Stimulated activated CD4-positive, alpha-beta T cell treated with anti-CD3 and anti-CD28 coated beads, Interleukin-12 subunit alpha, Interleukin-12 subunit beta, amount 100 ng/mL, for 48 hours (primary cell): ENCODE results near the gene FAM98C.

Experiments used
- DNase-seq, 3 donors: peaks; one replicate each; pipeline ENCODE4 v3.0.0-alpha.2; 2020; ENCODE audit warnings: low read depth in 2 of 3, low spot score in 1 of 3

The FAM98C gene

DNA sequence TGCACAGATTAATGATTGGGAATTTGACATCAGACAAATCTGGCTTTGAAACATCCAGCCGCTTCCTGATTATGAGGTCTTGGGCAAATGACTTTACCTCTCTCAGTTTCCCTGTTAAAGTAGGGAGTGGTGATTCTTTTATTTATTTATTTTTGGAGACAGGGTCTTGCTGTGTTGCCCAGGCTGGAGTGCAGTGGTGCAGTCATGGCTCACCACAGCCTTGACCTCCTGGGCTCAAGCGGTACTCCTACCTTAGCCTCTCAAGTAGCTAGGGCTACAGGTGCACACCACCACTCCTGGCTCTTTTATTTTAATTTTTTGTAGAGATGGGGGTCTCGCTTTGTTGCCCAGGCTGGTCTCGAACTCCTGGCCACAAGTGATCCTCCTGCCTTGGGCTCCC lies 25.8 kb upstream of the FAM98C start:
- no peak for DNase-seq

DNA sequence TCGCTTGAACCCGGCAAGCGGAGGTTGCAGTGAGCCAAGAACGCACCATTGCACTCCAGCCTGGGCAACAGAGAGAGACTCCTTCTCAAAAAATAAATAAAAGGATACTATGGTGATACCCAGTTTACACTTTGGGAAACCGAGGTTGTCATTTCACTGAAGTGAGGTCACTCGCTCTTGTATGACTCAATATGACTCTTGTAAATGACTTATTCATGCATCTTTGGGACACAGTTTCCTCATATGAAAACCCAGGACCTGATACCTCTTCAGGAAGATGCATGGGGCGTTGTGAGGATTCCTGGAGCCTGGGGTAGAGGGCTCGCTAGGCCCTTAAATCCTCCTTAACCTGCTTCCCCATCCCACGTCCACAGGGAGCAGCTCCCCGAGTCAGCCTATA lies 24.0 kb upstream of the FAM98C start:
- DNase-seq, result no peak

DNA sequence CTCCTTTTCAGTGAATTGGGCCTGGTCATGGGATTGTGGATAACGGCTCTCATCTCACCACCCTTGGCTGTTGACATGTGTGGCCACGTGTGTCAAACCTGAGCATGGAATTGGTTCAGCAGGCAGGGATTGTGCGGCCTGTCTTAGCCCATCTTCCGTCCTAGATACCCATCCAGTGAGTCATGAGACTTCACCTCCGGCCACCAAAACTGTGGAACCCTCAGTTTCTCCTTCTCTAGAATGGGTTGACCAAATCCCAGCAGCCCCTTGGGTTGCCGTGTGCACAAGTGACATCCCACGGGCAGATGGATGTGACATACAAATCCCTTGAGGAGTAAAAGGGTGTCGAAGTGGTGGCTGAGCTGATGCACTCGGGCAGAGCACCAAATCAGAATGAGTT lies 21.8 kb upstream of the FAM98C start:
- no peak for DNase-seq

DNA sequence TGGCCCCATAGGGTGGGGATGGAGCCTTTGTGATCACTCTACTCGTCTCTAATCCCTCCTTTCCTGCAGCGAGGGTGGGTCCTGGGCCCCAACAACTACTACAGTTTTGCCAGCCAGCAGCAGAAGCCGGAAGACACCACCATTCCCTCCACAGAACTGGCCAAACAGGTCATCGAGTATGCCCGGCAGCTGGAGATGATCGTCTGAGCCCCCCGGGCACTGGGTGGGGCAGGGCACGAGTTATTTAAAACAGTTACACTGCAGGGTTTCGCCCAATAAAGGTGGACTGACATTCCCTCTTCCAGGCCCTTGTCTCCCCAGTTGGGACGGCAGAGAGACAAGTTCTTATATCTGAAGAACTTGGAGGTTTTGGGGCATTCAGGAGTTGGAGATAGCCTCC lies 19.7 kb upstream of the FAM98C start:
- DNase-seq, result no peak

DNA sequence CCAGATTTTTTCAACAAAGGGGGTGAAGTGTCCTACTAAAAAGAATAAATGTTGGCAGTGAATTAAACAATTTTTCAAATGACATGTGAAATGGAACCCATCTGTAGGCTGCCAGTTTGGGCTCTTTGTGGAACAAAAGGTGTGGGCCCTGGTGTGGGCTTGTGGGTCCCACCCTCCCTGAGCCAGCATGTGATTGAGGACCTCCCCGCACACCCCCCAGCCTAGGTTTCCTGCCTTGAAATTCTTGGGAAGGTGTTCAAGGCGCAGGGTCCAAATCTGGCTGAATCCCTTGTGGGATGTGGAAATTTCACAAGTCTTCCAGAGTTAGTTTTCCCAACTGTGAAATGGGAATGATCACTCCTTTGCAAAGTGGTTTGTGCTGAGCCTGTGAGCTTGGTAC lies 19.1 kb upstream of the FAM98C start:
- DNase-seq, result no peak

DNA sequence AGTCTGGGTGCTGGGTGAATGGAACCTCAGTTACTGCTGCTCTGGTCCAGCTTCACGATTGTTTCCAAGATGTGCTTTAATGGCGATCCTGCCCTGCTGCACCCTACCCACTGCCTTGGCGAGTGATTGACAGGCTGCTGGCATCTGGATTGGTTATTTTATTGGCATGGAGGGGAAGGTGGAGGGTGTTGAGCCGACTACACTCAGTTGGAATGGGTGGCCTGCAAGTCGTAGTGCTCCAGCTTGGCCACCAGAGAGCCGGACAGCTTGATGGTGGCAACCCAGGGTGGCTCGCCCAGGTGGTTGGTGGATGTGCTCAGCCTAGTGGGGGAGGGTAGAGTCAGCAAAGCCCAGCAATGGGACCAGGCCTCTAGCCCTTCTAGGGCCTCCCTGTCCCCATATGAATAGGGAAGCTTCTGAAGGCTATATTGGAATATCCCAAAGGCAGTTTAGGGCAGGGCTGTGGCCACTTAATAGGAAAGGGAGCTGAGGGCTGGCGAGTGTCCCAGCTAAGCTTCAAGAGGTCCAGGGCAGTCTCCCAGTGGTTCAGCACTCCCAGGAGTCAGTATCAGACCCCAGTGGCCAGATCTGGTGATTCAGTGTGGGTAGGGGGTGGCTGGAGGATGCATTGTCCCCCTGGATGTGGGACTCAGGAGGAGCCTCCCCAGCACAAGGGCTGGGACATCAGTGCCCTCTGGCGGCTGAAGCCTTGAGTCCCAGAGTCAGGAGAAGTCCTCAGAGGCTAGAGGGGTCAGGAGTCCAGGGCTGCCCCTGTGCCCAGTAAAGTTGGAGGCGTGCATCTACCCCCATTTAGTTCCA lies 18.5 kb upstream of the FAM98C start:
- DNase-seq, result no peak

DNA sequence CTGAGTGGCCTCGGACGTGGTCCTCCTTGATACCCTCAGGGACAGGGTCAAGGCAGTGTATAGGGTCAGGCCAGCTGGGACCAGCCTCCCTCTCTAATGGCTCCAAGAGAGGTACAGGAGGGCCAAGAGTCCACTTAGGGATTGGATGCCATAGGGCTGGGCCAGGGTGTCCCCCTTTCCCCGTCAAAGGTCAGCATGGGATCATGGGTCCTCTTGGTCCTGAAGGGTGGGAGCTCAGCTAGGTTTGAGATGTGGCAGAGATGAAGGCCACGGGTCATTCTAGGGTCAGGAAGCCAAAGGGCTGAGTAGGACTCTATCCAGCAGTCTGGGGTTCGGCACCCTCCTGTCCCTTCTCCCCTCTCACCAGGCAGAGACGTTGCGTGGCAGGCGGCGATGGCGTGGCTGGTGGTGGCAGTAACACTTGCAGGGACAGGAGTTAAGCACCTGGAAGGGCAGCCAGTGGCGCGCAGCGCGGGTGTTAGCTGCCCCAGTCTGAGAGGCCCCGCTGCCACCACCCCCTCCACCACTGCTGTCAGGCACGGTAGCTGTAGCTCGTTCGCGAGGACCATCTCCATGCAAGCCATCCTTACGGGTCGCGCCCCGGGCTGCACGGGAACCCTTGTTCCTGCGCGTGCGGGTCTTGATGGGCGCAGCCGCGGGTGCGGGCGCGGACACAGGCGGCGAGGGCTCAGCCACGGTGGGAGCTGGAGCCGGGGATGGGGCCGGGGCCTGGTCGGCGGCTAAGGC lies 17.7 kb upstream of the FAM98C start:
- DNase-seq, result no peak

DNA sequence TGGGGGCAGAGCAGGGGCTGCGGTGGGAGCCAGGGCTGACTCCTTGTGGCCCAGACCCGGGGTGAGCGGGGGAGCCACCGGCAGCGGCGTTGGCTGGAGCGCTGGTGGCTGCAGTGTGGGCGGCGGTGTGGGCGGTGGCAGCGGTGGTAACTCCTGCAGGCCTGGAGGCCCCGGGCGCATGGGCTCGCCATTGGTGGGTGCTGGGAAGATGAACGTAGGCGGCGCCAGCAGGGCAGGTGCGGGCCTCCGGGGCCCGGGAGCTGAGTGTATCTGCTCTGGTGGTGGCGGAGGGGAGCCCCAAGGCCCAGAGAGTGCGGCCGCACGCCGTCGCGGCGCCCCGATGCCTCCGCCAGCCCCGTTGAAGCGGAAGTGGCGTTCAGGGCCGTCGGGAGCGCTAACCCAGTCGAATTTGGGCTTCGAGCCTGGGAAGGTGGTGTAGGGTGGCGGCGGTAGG lies 17.1 kb upstream of the FAM98C start:
- DNase-seq, result no peak

DNA sequence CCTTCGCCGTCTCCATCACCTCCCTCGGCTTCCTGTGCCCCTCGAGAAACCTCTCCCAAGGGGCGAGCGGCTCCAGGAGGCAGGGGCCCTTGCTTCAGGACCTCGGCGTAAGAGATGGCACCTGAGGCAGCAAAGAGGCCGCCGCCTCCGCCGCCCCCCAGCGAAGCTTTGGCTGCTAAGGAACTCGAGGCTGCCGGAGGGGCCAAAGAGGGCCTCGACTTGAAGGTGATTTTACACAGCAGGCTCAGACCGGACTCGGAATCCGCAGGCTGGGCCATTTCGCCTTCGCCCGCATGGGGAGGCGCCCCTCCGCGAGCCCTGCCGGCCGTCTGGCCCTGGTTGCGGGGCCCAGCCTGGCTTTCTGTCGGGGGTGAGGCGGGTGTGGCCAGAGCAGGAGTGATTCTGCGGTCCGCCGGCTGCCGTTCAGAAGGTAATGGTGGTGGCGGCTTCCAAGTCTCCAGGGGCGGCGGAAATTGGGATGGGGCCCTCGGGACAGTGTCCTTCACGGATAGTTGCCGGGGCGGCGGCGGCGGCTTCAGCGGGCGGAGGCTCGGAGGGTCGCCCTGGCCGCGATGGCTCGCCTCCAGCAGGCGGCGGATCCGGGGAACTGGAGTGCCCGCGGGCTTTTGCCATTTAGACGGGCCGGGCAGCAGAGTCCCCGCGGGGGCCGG lies 16.5 kb upstream of the FAM98C start:
- DNase-seq, result no peak

DNA sequence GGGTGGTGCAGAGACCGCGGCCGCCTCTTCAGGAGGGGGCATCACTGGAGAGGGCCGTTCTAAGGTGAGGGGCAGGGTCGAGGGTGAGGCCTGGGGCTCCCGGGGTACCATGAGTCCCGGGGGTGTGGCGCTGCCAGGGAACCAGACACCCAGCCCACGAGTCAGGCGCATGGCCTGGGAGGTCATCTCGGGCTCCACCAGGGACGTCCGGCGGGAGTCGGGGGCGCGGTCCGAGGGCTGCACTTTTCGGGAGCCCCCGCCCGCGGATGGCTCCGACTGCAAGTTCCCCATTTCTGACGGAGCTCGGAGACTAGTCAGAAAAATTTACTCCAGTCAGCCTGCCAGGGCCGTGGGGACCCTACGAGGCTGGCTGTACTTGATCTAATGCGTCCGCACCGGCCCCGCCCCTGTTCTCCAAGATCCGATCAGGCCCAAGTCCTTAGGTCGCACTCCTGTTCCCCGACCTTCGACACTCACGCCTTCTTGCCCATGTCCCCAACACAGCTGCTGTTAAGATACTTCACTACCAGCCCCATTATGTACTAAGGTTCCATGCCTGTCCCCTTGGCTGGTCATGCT lies 15.8 kb upstream of the FAM98C start:
- DNase-seq, result no peak

DNA sequence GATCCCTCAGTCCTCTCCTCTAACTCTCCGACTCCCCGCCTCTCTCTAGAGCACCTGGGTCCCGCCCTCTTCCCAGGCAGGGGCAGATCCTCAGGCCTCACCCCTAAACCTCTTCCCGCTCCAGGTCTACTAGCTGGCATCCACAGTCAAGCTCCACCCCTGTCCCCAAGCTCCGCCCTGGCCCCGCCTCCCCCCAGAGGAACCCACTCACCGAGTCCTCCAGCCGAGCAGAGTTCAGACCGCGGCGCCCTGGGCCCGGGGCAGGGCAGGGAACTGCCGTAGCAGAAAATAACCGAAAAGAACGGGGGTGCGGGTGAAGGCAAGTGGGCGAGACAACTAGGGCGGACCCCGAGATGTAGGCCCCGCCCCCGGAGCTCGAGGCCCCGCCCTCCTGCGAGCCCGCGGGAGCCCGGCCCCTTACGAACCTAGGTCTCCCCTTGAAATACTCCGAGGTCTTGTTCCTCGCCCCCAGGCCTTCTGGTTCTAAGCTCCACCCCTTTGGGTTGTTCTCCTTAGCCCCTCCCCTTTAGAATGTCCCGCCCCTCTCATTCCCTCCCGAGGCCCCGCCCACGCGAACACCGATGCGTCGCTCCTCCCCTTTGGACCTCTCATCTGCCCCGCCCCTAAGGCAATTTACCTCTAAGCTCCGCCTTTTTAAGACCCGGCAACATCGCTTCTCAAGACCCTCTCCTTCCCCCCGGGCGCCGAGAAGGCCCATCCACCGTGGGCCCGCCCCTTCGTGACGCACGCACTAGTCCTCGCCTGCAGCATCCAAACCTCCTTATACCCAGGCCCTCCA lies 15.1 kb upstream of the FAM98C start, which contains the start of gene GGN:
Gene GGN, minus strand, starts transcription at position 485 of the 799 bp plus-strand sequence. CDS start 773 bp downstream, outside the sequence.
- DNase-seq, result peak; percentile 82 to 92 (median 83)

DNA sequence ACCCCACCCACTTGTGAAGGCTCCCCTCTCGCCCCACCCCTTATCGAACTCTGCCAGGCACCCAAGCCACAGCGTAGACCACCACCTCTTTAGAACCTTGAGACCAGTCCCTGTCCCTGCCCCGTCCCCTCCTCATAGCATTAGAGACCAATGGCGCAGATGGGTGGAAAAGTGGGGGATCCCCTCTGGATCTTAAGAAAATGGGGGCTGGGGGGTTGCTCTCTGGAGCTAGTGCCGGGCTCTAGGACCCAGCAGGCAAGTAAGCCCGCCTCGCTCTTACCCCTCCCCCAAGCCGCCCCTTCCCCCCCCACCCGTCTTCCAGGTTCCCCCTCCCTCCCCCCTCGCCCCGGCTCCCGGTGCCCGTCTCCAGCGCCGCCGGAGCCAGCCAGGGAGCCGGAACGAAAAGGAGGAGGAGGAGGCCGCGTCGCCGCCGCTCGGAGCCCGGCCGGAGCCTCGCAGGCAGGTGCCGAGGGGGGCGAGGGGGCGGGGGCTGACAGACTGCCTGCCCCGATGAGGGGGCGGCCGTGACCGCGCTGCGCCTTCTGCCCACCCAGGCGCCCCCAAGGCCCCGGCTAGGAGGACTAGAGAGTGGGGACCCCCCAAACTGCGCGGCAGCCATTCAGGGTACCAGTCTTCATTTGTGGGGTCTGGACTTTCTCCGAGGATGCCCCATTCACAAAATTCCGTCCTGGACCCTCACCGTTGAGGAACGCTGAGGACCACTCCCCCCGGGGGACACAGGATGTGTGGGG lies 14.4 kb upstream of the FAM98C start, which contains the start of gene SPRED3:
Gene SPRED3, plus strand, starts transcription at position 349 of the 752 bp plus-strand sequence. CDS start 1,606 bp downstream, outside the sequence.
- no peak for DNase-seq

DNA sequence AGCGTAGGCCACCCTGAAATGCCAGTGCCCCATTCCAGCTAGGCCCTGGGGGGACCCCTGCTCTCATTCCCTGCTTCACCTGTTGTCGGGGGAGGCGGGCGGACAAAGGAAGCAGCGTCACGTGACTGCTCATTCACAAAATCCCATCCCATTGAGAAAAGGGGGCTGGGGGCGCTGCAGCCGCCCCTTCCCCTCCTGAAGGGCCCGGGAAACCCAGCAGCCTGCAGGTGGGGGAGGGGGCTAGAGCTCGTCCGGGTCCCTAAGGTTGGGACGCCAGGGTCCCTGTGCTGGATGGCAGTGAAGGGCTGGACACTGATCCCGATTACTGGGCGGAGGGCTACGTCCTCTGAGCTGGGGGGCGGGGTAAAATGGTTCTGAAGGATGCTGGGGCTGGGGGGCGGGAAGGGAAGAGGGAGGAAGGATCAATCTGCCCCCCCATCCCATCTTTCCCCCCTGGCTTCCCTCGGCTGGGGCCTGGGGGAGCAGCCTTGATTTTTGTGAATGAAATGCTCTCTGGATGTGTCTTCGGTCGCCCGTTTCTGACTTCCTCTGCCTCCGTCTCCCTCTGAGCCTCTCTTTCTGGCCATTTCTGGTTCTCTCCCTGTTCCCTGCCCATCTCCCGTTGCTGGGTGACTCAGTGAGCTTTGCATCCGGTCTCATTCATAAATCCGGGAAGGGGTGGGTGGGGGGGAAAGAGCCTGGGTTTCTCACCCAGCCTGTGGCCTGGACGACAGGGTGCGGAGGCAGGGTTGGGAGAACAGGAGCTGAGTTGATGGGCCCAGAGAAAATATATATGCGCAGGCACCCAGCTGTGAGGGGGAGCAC lies 13.6 kb upstream of the FAM98C start:
- DNase-seq, result no peak

DNA sequence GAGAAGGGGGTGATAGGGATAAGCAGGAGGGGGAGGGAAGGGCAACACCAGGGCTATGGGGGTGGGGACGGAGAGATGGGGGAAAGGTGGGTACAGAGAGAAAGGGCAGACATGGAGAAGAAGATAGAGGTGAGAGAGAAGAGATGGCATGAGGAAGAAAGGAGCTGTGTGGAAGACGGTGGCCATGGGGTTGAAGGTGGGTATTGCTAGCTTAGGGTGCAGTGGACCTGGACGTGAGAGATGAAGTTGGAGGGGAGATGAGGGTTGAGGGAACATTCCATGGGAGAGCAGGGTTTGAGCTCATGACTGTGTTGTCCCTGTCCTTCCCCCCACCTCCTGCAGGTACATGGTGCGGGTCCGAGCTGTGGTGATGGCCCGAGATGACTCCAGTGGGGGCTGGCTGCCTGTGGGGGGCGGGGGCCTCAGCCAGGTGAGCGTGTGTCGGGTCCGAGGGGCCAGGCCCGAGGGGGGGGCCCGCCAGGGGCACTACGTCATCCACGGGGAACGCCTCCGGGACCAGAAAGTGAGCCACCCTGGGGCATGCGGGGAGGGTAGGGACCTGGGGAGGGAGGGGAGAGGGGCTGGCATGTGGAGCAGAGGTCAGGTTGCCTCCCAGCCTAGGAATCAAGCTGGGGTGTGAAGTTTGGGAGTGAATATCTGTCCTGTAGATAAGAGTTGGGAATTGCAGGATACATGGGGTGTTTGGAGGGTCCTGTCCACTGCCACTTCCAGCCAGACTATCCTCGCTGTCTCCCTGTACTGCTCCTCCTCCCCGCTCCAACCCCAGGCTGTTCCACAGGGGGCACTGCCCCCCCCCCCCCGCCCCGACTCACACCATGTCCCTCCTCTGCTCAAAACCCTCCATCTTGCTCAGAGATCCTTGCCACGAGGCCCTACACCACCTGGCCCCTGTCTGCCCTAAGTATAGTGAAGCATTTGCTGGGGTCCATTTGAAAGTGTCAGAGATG lies 12.7 kb upstream of the FAM98C start:
- DNase-seq, result no peak

DNA sequence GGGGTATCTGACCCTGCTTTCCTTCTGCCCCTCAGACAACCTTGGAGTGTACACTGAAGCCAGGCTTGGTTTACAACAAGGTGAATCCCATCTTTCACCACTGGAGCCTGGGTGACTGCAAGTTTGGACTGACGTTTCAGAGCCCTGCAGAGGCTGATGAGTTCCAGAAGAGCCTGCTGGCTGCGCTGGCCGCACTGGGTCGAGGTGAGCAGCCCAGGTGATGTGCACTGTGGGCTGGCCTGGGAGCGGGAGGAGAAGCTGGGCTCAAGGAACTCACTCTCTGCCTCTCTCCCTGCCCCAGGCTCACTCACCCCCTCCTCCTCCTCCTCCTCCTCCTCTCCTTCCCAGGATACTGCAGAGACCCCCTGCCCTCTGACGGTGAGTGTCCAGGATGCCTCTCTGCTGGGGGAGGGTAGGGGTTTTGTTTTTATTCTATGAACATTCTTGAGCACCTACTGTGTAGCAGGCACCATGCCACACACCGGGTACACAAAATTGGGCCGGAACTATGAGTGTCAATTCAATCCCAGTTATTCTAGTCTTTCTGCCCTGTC lies 10.9 kb upstream of the FAM98C start:
- no peak for DNase-seq

DNA sequence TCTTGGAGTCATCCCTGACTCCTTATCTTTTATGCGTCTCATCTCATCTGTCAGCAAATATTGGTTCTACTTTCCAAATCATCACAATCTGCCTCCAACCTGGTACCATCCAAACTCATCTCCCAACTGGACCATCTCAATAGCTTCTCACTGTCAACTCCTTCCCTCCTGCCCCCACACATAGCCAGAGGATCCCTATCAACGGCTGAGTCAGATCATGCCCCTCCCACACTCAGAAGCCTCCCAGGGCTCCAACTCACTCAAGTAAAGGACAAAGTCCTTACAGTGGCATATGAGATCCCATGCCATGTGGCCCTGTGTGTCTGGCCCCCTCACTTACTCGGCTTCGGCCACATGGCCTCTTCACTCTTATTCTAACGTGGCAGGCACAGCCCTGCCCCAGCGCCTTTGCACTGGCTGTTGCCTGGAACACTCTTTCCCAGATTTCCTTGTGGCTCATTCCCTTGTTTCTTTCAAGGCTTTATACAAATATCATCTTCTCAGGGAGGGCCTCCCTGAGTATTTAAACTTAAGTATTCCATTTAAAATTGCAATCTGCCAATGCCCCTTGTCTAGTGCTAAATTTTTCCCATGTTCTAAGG lies 10.1 kb upstream of the FAM98C start:
- DNase-seq, result no peak

DNA sequence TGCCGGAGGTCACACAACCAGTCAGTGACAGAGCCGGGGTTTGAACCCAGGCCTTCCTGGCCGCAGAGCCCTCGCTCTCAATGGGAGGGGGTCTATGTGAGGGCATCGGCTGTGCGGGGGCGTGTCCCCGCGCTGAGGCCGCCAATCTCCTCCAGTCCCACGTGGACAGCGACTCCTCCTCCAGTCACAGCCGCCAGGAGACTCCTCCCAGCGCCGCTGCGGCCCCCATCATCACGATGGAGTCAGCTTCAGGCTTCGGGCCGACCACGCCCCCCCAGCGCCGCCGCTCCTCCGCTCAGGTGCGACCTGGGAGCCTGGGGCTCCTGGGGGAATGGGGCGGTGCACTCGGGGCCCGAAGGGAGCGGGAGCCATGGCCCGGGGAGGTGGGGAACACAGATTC lies 8.4 kb upstream of the FAM98C start:
- peak; percentile 61 to 74 (median 67) for DNase-seq
